Pons (tissue), 1 donor: ENCODE results near the gene ANO10.
"Not testable (repeated sequence)": the region's sequence is repeated elsewhere in the genome, so short reads cannot be mapped to it uniquely, and the experiment has no call there.

Source experiments
- DNase-seq: peaks from one replicate; pipeline ENCODE4 v3.0.0-alpha.2; 2016; ENCODE audit warnings: low spot score

The ANO10 gene

DNA sequence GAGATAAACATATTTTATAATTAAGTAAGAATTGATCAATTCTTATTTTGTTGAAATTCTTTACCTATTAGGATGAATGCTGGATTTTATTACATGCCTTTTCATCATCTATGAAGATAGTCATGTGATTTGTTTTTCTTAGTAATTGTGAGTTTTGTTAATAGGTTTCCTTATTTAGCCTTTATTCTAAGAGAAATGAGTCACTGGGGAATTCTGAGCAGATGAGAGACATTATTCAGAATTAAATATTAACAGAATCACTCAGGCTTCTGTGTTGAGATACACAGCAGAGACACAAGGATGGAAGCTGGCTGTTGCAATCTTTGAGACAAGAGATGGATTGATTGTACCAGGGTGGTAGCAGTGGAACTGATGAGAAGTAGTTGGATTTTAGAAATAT is 7.4 kb upstream of the ANO10 start:
- no peak for DNase-seq

DNA sequence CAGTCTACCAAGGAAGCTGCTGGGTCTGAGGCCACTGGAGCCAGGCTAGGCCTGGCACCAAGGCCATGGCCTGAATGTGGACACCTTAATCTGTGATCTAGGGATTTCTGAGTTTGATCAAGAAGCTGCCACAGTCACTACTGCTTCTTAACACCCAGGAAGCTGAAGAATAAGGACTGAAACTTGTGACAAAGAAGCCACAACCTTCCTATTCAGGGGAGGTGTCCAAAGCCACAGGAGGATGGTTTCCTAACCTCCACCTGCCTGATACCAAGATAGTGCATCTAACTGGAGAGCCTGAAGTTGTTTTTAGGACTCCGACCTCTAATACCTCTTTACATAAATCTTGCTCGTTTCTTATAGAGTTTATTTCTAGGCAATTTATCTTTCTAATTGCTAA is 5.5 kb upstream of the ANO10 start:
- DNase-seq = no peak

DNA sequence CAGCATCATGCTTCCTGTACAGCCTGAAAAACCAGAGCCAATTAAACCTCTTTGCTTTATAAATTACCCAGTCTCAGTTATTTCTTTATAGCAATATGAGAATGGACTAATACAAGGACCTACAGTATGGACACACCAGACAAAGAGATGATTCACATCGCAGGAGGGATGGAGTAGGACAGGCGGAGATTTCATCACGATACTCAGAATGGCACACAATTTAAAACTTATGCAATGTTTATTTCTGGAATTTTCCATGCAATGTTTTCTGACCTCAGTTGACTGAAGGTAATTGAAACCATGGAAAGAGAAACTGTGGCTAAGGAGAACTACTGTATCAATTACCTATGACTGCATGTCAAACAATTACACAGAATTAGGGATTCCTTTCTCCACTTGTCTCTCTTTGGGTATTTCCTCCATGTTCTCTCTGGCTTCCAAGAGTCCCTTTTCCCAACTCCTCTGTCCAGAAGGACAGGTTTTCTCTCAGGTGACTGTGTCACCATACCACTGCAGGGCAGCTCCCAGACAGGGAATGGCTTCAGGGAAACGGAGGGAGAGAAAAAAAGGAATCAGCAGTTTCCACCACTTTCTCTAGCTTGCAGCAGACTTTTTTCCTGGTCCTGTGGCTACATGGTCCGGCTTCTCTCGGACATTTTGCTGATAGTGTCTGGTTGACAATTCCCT is 3.0 kb upstream of the ANO10 start:
- DNase-seq = no peak

DNA sequence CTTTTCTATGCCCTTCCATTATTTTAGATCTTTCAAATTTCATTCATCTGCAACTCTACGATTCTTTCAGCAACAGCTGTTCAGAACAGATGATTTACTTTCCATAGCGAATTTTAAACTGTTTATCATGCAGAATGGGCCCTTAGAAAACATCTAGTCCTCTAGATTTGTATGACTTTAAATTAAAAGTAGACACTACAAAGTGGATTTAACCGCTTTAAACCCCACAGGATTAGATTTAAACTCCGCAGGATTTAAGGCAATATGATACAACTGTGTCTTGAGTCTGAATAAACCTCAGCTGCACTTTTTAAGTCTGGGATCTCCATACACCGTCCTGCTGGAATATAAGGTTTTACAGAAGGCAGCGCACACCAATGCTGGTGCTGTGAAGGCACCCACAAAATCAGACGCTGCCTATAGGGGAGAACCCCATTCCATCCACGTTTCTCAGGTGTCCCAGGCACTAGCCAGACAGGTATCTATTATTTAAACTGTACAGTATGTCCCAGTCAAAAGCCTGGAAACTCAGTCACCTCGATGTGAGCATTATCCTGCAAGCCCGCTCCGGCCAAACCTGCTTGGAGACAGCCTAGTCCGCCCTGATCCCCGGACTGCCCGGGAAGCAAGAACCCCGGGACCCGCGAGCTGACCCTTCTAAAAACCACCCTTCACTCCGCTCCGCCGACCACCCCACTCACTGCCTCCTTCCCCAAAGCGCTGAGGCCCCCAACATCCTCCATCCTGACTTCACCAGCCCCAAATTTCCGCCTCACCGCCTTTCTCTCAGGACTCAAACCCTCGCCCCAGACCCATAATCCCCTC is 768 bp downstream of the ANO10 start:
- peak; percentile 28 for DNase-seq

DNA sequence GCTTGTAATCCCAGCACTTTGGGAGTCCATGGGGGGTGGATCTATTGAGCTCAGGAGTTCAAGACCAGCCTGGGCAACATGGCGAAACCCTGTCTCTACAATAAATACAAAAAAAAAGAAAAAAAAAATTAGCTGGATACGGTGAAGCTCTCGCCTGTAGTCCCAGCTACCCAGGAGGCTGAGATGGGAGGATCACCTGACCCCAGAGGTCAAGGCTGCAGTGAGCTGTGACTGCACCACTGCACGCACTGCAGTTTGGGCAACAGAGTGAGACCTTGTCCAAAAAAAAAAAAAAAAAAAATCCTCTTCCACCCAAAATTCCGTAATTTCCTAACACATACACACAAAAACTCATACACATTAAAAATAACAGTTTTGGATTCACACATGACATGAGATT is 2.2 kb downstream of the ANO10 start:
- no peak for DNase-seq

DNA sequence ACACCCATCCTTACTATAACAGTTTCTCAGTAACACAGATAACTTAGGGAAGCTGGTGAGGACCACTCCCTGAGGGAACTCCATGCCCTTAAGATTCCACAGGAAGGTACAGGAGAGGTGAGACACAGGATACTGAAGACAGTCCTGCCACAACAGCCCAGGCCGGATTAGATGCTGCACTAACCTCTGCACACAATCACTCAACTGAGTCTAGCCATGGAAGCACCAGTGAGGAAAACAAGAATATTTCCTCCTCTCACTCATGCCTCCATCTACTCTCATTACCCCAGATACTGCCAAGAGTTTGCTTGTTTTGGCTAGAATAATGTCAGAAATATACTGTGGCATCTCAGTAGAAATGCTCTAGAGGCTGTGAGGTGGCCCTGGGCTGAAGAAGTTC is 3.7 kb downstream of the ANO10 start:
- no peak for DNase-seq

DNA sequence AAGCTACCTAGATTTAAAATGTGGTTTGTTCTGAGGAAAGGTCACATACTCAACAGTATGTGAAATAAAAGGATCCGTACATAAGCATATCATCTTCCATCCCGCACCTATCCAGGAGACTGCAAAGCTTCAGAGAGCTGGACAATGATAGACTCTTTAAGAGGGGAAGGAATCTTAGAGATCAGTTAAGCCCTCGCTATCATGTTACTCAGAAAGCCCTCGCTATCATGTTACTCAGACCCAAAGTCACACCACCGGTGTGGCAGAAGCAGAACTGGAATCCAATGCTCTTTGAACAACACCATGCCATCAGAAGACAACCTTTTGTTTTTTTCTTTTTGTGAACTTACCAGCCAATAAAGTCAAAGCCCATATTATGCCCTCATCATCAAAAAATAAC is 5.8 kb downstream of the ANO10 start:
- no peak for DNase-seq

DNA sequence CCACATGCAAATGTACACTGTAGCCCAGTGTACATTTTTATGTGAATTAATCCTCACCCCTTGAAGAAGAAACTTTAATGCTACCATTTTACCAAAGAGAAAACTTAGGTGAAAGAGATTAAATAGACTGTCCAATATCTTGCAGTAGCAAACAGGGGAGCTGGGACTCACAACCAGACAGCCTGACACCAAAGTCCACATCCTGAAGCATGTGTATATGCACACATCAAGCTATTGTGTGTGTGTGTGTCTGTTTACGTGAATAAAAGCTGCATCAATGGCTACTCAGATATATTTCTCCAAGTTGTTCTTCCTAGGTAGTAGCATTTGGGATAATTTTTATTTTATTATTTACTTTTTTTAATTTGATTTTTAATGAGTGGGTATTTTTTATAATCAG is 6.7 kb downstream of the ANO10 start:
- DNase-seq = no peak

DNA sequence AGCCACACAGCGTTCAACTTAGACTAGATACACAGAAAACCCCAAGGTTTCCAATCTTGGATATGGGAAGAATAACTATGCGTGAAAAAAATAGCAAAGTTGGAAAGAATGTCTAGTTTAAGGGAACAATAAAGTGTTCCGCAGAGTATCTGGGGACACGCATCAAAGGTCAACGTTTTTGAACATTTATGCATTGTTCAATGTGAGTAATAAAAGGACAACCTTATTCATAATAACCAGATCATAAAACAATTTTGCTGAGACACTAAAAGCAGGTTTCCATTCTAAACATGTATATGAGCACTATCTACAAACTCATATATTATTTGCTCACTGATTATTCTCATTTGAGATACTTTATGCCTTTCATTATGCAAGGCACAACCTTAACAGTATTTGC is 7.8 kb downstream of the ANO10 start:
- no peak for DNase-seq

DNA sequence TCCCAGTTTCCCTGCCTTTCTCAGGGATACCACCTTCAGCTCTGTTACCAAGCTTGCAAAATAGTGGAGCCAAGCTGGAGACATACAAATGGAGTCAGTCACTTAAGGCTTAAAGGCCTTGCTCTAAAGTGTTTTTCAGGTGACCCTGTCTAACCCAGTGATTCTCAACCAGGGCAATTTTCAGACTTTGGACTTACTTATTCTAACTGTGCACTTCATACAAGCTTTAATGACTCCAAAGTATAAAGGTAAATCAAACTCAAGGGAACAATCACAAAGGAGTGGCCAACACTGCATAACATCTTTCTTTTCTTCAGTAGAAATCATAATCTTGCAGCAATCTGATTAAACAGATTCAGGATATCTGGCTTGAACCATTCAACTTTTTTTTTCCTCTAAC is 9.4 kb downstream of the ANO10 start:
- no peak for DNase-seq

DNA sequence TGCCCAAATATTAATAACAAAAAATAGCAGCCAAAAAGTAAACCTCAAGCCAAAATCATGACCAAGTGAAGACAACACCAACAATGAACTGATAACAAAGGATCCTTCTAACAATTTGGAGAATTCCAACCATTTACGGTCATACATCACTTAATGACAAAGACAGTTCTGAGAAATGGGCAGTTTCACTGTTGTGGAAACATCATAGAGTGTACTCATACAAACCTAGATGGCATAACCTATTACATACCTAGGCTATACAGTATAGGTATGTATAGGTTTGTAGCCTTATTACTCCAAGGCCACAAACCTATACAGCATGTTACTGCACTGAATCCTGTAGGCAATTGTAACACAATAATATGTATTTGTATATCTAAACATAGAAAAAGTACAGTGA is 12.4 kb downstream of the ANO10 start:
- no peak for DNase-seq

DNA sequence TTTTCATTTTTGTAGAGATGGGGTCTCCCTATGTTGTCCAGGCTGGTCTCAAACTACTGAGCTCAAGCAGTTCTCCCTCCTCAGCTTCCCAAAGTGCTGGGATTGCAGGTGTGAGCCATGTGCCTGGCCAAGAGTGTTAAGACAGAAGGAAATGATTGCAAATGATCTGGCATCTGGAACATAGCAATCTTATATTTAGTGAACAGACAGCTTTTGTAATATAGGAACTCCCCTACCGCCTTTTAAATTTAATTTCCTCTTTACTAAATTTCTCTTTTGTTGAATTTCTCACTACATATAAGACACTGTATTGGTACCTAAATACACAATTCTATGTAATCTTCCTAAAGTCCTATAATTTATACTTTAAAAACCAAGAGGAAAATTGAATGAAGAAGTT is 13.1 kb downstream of the ANO10 start:
- no peak for DNase-seq

DNA sequence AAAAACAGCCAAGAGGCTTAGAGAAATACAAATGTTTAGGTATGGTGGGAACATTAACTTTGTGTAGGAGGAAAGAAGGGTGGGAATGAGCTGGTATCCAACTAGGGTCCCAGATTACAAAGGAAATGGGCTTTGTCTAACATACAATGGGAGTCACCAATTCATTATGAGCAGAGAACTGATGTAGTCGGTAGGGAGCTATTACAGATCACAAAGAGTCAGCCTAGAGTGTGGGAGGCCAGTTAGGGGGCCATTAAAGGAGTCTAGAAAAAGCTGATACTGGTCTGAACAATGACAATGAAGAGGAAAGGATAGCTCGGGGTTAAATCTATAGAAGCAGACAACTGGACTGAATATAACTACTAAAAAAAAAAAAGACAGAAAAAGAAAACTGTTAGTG is 15.5 kb downstream of the ANO10 start:
- DNase-seq = no peak

DNA sequence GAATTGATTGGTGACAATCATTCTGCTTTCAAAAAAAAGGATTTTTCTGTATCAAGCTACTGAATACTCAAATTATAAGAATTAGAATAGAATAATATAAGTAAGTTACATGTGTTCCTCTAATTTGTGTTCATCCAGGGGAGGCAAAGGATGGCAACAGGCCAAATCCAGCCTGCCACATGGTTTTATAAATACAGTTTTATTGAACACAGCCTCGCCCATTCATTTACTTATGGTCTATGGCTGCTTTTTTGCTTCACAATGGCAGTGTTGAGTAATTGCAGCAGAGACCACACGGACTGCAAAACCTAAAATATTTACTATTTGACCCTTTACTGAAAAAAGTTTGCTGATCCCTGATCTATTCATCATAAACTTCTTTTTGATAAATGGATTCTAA is 21.9 kb downstream of the ANO10 start:
- DNase-seq = not testable (repeated sequence)

DNA sequence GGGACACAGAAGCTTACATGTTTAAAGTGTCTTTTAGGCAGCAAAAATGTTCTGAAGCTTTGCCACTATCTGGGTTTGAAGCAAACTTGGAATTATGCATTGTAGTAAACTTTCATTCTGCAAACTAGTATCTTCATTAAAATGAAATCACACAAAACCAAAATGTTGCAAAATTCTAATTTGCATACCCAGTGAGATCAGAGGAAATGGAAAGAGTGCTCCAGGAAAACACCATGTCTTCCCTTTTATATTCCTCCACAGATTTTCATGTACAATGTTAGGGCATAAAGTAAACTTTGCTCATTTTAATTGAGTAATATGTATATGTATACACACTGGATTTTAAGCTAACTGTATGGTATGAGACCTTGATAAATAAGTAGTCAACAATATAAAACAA is 23.9 kb downstream of the ANO10 start:
- no peak for DNase-seq

DNA sequence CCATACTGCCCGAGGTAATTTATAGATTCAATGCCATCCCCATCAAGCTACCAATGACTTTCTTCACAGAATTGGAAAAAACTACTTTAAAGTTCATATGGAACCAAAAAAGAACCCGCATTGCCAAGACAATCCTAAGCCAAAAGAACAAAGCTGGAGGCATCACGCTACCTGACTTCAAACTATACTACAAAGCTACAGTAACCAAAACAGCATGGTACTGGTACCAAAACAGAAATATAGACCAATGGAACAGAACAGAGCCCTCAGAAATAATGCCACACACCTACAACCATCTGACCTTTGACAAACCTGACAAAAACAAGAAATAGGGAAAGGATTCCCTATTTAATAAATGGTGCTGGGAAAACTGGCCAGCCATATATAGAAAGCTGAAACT is 25.6 kb downstream of the ANO10 start:
- not testable (repeated sequence) for DNase-seq

DNA sequence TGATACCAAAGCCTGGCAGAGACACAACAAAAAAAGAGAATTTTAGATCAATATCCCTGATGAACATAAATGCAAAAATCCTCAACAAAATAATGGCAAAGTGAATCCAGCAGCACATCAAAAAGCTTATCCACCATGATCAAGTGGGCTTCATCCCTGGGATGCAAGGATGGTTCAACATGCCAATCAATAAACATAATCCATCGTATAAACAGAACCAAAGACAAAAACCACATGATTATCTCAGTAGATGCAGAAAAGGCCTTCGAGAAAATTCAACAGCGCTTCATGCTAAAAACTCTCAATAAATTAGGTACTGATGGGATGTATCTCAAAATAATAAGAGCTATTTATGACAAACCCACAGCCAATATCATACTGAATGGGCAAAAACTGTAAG is 26.5 kb downstream of the ANO10 start:
- DNase-seq = not testable (repeated sequence)

DNA sequence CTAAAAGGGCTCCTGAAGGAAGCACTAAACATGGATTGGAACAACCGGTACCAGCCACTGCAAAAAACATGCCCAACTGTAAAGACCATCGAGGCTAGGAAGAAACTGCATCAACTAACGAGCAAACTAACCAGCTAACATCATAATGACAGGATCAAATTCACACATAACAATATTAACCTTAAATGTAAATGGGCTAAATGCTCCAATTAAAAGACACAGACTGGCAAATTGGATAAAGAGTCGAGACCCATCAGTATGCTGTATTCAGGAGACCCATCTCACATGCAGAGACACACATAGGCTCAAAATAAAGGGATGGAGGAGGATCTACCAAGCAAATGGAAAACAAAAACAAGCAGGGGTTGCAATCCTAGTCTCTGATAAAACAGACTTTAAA is 28.2 kb downstream of the ANO10 start:
- DNase-seq = not testable (repeated sequence)

DNA sequence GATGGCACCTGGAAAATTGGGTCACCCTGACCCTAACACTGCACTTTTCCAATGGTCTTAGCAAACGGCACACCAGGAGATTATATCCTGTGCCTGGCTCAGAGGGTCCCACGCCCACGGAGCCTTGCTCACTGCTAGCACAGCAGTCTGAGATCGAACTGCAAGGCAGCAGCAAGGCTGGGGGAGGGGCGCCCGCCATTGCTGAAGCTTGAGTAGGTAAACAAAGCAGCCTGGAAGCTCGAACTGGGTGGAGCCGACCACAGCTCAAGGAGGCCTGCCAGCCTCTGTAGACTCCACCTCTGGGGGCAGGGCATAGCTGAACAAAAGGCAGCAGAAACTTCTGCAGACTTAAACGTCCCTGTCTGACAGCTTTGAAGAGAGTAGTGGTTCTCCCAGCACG is 29.9 kb downstream of the ANO10 start:
- DNase-seq = not testable (repeated sequence)

DNA sequence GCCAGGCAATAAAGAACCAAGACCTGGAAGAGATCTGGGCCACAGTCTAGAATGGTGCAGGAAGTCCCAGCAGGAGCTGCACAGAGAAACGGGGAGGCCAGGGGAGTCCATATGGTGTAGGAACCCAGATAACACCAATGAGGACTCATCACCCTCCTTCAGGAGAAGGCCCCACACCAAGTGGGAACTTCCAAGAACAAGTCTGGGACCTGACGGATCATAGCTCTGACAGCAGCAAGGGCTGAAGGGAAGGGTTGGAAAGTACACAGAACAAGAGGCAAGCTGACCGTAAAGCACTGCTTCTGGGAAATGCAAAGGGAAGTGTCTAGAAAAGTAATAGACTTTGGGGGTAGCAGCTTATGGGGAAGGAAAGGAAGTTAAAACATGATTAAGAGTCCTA is 34.5 kb downstream of the ANO10 start:
- no peak for DNase-seq

DNA sequence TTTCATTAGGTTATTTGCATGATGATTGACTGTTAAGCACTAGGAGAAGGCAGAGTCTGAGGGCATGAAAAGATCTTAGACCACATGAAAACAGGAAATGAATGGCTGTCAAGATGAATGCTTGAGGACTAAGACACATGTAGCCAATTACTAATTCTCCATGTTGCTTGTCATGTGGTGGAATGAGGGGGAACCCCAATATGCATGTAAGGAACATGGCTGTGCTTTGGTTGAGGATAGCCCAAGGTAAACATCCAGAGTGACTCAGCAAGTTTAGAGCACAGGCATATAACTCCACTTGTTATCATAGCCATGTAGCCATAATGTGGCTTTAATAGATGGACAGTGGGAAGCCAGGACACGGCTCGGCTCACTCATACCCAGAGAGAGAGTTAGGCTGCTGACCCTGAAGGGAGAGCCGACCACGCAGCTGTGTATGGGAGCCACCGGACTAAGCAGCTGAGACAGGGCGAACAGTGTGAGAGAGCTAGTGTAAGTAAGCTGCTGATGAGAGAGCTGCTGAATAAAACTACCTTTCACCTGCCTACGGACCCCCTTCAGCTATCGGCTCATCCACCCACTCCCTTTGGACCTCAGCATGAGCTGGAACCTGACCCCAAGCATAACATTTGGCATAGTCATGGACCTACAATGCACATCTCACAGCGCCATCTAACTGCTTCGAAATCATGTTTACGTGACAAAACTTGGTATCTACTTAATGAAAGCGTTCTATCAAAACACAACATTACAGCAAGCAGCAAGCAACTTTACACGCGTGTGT is 37.6 kb downstream of the ANO10 start:
- no peak for DNase-seq

DNA sequence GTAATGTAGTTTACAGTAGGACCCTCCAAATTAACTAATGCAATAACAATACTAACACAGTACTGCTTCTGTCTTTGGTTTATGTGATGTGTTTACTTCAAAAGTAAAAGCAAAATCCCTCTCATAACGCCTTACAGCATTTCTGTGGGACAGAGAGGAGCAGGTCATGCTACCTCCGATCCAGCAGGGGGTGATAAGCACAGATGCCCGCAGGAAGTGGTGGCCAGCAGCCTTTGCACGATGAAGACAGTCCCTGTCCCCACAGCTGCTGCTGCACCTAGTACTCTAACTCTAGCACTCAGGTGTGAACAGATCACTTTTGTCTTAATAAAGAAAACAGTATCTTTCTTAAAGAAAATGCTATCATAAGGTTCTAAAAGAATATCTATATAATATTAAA is 38.3 kb downstream of the ANO10 start:
- no peak for DNase-seq

DNA sequence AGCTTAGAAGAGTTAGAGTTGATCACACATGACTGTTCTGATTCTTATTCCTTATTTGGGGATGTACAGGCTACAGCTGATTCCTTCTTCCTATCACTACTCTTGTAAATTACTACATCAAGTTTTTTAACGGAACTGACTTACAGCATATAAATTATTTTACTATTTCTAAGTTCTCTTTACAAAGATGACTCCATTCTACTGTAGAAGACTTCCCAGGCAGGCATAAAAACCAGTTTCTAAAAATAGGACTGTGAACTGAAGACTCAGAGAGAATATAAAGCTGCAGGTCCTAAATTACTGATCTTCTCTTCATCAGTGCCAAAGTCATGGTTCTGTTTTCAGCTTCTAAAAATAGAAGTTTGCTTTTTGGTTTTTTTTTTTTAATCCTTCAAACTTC is 38.9 kb downstream of the ANO10 start:
- no peak for DNase-seq
